Measurements from ENCODE around the gene CEP162.
A peak's percentile ranks its signal among the peaks of the same experiment; 100 is the strongest.
"Not testable (repeated sequence)": the region's sequence is repeated elsewhere in the genome, so short reads cannot be mapped to it uniquely, and the experiment has no call there.

Gene CEP162

DNA sequence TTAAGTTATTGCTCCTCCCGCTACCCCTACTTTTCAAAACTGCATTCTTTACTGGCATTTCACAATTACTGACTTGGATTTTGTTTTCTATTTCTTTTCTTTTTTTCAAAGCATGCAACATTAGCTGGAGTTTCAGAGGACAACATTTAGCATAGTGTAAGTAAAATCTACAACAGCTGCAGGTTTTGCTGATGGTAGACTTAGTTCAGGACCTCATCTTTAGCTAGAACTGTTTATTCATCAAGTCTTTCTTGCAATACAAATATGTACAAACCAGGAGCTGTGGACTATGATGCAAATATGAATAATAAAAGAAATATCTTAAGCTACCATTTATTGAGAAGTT lies 728 bp upstream of the CEP162 start:
- no peak for ATAC-seq

DNA sequence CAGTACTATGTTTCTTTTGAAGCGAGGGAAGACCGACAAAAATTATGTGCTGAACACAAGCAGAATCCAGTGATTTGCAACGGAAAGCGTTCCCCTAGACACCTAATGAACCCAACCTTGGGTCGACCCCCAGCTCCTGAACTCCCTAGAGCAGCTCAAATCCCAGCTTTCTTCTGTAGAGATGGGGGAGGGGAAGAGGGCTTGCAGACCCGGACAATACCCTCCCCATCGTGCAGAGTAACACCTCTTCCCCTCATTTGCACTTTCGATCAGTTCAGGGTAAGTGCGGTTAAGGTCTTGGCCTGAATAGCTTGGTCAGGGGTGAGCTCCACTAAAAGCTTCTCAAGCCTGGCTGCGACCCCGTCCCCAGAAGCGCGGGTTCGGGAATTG lies 404 bp downstream of the CEP162 start:
- peak in 1 of 2 donors; percentile 17 for ATAC-seq

DNA sequence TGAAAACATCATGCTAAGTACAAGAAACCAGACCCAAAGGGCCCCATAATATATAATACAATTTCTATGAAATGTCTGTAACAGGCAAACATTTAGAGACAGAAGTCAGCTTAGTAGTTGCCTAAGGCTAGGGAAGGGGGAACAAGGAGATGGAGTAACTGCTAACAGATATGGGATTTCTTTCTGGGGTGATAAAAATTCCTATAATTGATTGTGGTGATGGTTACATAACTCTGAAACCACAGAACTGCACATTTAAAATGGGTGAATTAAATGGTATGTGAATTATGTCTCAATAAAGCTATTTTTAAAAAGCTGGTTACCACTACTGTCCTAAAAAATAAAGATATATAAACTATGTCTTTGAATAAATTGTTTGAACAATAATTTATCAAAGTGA lies 3.2 kb downstream of the CEP162 start:
- ATAC-seq: no peak

GRCh38 chr6:84223608-84224007 lies 3.8 kb downstream of the CEP162 start:
- ATAC-seq: not testable (repeated sequence)

DNA sequence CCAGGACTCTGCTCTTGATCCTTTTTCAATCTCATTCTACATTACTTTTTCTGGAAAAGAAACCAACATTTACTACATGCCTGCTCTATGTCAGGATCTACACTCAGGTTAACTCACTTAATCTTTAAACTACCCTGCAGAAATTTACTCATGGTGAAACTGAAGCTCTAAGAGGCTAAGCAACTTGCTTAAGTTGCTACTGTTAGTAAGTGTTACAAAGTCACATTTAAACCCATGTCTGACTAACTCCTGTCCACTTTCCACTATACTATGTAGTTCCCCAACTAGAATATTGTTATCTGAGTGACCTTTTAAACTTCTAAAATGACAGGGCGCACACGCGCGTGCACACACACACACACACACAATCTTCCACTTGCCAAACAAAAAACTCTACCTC lies 5.0 kb downstream of the CEP162 start:
- ATAC-seq: no peak

- ATAC-seq: no peak
Observed at GRCh38 chr6:84220809-84221409, 6.5 kb downstream of the CEP162 start.

DNA sequence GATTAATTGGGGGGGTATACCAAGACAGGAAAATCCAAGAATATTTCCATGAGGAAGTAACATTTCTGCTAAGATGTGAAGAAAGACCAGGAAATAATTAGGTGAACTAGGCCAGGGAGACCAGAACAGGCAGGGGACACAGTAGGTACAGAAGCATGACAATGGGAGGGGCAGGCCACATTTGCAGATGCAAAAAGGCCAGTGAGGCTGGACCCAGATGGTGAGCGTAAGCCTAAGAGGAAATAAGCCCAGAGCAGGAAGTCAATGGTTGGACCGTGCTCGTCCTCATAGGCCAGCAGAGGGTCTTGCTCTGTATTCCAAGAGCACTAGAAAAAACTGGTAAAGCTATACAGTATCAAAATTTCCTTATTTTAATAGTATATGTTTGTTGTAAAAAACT lies 9.4 kb downstream of the CEP162 start:
- ATAC-seq: no peak

DNA sequence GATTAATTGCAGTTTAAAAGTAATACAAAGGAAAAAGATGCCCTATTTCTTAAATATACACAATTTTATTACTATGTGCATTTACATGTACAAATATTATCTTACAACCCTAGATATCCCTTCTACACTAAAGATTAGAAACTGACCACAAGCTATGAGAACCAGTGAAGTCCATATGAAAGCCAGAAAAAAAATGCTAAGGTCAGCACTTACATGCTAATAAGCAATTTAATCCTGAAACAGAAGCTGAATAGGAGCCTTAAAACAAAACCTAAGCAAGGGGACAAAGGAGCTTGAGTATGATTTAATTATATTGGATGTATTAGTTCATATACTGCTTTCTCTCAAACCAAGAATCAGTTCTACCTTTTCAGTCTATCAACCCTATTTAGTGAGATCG lies 14.2 kb downstream of the CEP162 start:
- ATAC-seq: no peak

GRCh38 chr6:84204011-84204410 lies 23.4 kb downstream of the CEP162 start:
- ATAC-seq: no peak

DNA sequence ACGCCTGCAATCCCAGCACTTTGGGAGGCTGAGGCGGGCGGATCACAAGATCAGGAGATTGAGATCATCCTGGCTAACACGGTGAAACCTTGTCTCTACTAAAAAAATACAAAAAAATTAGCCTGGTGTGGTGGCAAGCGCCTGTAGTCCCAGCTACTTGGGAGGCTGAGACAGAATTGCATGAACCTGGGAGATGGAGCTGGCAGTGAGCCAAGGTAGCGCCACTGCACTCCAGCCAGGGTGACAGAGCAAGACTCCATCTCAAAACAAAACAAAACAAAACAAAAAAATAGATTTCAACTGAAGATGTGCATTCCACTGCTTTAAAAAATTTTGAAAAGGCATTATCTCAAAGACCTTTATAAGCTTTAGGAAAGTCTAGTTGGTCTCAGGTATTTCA lies 27.5 kb downstream of the CEP162 start:
- ATAC-seq: not testable (repeated sequence)

DNA sequence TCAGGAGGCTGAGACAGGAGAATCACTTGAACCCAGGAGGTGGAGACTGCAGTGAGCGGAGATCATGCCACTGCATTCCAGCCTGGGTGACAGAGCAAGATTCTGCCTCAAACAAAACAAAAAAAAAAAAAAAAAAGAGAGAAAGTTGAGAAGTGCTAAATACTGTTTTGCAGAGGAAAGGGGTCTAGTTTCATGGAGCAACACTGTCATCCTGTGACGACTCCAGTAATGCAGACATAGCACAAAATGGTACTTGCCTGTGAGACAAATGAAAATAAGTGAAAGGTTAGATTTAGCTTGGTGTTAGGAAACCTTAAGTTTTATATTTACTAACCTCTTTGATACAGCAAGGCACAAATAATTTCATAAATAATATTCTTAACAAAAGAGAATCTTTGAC lies 29.7 kb downstream of the CEP162 start:
- no peak for ATAC-seq

DNA sequence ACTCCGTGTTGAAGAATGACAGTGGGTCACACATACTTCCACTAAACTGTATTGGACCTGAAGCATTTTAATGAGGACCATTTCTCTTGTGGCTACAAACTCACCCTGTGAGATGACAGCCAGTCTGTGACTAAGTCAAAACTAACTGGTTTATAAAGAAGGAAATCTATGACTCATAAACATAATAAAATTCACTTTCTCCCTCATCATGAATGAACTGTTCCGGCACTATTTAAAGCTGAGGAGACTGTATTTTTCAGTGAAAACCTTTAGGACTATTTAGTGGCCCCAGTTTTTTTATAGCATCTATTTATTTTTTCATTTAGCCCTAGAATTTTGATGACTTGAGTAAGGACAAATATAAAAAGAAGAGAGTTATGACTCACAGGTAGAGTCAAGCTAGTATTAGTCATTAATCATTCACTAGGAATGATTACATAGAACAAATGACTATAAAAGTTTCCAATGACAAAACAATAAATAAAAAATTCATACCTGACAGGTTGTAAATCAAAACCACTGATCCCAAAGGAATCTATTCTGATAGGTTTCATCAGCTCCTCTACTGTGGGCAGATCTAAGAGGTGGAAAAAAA lies 34.2 kb downstream of the CEP162 start:
- ATAC-seq: peak; percentile 70 to 86

- ATAC-seq: no peak
Observed at GRCh38 chr6:84191802-84192201, 35.6 kb downstream of the CEP162 start.

DNA sequence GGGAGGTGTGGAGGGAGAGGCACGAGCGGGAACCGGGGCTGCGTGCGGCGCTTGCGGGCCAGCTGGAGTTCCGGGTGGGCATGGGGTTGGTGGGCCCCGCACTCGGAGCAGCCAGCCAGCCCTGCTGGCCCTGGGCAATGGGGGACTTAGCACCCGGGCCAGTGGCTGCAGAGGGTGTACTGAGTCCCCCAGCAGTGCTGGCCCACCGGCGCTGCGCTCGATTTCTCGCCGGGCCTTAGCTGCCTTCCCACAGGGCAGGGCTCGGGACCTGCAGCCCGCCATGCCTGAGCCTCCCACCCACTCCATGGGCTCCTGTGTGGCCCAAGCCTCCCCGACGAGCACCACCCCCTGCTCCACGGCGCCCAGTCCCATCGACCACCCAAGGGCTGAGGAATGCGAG lies 38.1 kb downstream of the CEP162 start:
- not testable (repeated sequence) for ATAC-seq

DNA sequence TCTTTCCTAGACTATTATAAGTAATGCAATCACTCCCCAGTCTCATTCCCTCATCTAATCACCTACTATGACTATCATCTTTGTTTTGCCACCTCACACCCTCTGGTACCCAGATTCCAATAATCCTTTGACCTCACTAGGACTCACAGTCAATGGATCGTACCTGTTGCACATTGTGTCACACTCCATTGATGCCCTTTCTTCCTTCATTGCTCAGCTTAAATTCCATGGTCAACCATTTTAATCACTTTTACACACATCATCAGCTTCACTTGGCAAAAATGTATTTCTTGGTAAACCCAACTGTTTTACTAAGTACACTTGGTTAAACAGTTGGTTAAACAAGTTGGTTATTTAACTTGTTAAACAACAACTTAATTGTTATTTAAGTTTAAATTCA lies 44.0 kb downstream of the CEP162 start:
- no peak for ATAC-seq

GRCh38 chr6:84182001-84182400 lies 45.4 kb downstream of the CEP162 start:
- no peak for ATAC-seq

DNA sequence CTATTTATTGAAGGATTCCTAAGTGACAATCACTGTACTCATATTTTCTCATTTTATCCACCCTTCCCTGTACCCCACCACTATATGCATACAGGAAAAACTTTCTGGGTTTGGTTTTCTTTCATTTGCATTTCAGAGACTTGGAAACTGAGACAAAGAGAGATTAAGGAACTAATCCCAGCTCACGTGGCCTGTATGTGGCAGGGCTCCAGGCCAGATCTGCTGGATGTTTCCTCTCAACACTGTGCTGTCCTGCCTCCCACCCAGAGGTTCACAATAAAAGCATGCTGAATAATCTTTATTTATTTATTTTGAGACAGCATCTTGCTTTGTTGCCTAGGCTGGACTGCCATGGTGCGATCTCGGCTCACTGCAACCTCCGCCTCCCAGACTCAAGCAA lies 50.2 kb downstream of the CEP162 start:
- ATAC-seq: no peak

- no peak for ATAC-seq
Observed at GRCh38 chr6:84172574-84172973, 54.9 kb downstream of the CEP162 start.

GRCh38 chr6:84172080-84172479 lies 55.4 kb downstream of the CEP162 start:
- no peak for ATAC-seq

DNA sequence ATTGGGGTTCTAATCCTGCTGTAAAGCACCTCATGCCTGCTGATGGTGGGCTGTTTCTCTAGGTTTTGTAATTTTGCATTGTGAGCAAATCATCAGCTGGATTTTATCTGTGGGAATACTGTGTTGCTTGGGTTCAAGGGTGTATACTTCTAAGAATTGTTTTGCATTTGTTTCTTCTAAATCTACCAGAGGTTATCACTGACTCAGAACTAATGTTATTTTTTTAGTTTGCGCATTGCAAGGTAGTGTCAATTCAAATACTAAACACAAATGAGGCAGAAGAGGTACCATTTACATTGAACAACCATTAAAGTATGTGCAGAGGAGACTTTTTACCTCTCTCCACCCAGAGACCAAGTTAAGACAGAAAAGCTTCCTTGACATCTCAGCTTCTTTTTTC lies 60.0 kb downstream of the CEP162 start:
- ATAC-seq: no peak

GRCh38 chr6:84166395-84166794 lies 61.0 kb downstream of the CEP162 start:
- no peak for ATAC-seq

DNA sequence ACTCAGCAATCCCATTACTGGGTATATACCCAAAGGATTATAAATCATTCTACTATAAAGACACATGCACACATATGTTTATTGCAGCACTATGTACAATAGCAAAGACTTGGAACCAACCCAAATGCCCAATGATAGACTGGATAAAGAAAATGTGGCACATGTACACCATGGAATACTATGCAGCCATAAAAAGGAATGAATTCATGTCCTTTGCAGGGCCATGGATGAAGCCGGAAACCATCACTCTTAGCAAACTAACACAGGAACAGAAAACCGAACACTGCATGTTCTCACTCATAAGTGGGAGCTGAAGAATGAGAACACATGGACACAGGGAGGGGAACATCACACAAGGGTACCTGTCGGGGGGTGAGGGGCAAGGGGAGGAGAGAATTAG lies 63.1 kb downstream of the CEP162 start:
- ATAC-seq: not testable (repeated sequence)

GRCh38 chr6:84161190-84161589 lies 66.3 kb downstream of the CEP162 start:
- ATAC-seq: no peak

DNA sequence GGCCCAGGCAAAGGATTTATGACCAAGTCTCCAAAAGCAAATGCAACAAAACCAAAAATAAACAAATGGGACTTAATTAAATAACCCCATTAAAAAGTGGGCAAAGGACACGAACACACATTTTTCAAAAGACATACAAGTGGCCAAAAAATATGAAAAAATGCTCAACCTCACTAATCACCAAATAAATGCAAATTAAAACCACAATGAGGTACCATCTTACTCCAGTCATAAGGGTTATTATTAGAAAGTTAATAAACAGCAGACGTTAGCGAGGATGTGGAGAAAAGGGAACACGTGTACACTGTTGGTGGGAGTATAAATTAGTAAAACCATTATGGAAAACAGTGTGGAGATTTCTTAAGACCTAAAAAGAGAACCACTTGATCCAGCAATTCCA lies 71.1 kb downstream of the CEP162 start:
- ATAC-seq: no peak

DNA sequence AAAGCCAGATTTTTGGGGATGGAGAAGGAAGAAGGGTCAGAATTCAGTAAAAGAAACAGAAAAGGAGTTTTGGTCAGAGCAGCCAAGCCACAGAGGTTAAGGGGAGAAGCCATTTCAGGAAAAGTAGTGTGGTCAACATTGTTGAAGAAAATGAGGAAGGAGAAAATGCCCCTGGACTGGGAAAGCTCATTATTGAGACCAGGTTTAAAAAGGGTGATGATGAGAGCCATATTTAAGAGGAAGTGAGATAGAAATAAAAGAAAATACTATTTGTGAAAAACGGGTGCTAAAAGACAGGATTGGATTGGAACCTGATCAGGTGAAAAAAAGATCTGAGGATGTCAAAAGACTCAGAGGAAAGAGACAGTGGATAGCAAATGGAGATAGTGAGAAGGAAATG lies 75.8 kb downstream of the CEP162 start:
- ATAC-seq: no peak

All from activated CD4-positive, CD25-positive, alpha-beta regulatory T cell treated with anti-CD3 and anti-CD28 coated beads, Interleukin-2, amount 50 U/mL, for 24 hours (primary cell).